Stomach (tissue), 9 donors: ENCODE results near the gene CCL7. TPM values are rescaled to one million over a fixed set of nuclear protein-coding genes. Genes with fewer than 3 reads are reported as not detected.

Experiments
- DNase-seq, 2 donors: peaks; one replicate each; pipeline versions ENCODE4 v3.0.0 to v3.0.0-alpha.2; 2013 to 2019
- H3K27ac ChIP-seq, 5 donors: fragments of 200-600 bp in 4 of 5; sonication (generic) in 4 of 5; one replicate each; pipeline ENCODE4 v1.5.1; 2013 to 2019; ENCODE audit warnings: mild to moderate bottlenecking in 1 of 5, moderate library complexity in 1 of 5
- H3K27me3 ChIP-seq, 3 donors: fragments of 200-600 bp; sonication (generic); one replicate each; pipeline ENCODE4 v1.5.1; 2017 to 2019; ENCODE audit warnings: mixed run types in 1 of 3
- H3K36me3 ChIP-seq, 4 donors: fragments of 200-600 bp; sonication (generic); 1 replicate in 3 of 4; 2 replicates in 1 of 4; pipeline ENCODE4 v1.5.1; 2016 to 2019
- H3K4me1 ChIP-seq, 4 donors: fragments of 200-600 bp; sonication (generic); one replicate each; pipeline ENCODE4 v1.5.1; 2016 to 2019
- H3K4me3 ChIP-seq, 4 donors: fragments of 200-600 bp; sonication (generic) in 3 of 4; one replicate each; pipeline ENCODE4 v1.5.1; 2016 to 2019; ENCODE audit warnings: mild to moderate bottlenecking in 1 of 4
- H3K9me3 ChIP-seq, 4 donors: fragments of 200-600 bp; sonication (generic); one replicate each; pipeline ENCODE4 v1.5.1; 2016 to 2019
- CTCF ChIP-seq, 7 experiments: fragments of 450-650 bp in 4 of 7; fragments of 200-600 bp in 3 of 7; sonication (generic) in 3 of 7; IDR thresholded peaks; one replicate each; pipeline ENCODE4 v1.5.1; 2016 to 2019; ENCODE audit warnings: antibody characterized with exemption in 7 of 7, control low read depth in 2 of 7, mild to moderate bottlenecking in 1 of 7
- EP300 ChIP-seq: sonication (generic); formaldehyde crosslinking; IDR thresholded peaks from one replicate; pipeline ENCODE4 v1.6.1; 2017; ENCODE audit warnings: antibody characterized with exemption
- POLR2A ChIP-seq, 4 donors: fragments of 450-650 bp; IDR thresholded peaks; one replicate each; pipeline ENCODE4 v1.6.1; 2016; ENCODE audit warnings: antibody characterized with exemption in 4 of 4, control low read depth in 2 of 4, mild to moderate bottlenecking in 1 of 4, moderate library complexity in 1 of 4
- POLR2AphosphoS5 ChIP-seq, 3 donors: sonication (generic); formaldehyde crosslinking; IDR thresholded peaks; one replicate each; pipeline ENCODE4 v1.6.1; 2016; ENCODE audit warnings: antibody characterized with exemption in 3 of 3
- WGBS, 5 donors: extraction: QIAGEN DNeasy Blood & Tissue Kit in 3 of 5; methylation state at CpG; one replicate each; pipeline versions ENCODE4 v1.1.5 to v1.1.7; 2013 to 2018; 5-methylcytosine and 5-hydroxymethylcytosine counted together
- intact Hi-C: fragments of 100-400 bp; cut with DNase I; formaldehyde crosslinking; loops from one replicate; pipeline ENCODE4 v1.15.1; 2023; ENCODE audit warnings: low total_unique reads
- polyA plus RNA-seq, 3 donors: library from polyadenylated mRNA; stranded (reverse); fragments of 200-250 nt; gene quantifications; one replicate each; pipeline ENCODE4 v1.2.3, GENCODE V29; 2013
- total RNA-seq, 5 donors: library from RNA; depleted of rRNA; stranded (reverse); fragments of >200 nt; gene quantifications; one replicate each; pipeline versions ENCODE4 v1.1.0 to v1.2.3, GENCODE V29; 2014 to 2016
- donor health status: healthy with polysubstance abuse.
- donor health status: Bipolar disorder and iron deficiency.
- donor health status: healthy.

Gene CCL7
- total and polyA plus RNA-seq, 8 donors, result not detected

GRCh38 chr17:34308371-34308770, 38.4 kb downstream of the CCL7 start:
- TF ChIP-seq POLR2AphosphoS5 (IDR thresholded peaks at IDR 0.05) (no peak), EP300 (no peak)
- Histone ChIP-seq H3K27me3 (peaks cover 0 to 6% (median 0%) of the 10 kb centered on the region in 3 donors), H3K36me3 (no peaks in the 10 kb centered on the region), H3K27ac (peak overlapping the region in 1 of 5 donors; percentile 44), H3K4me1 (peaks cover 0 to 16% (median 5%) of the 10 kb centered on the region in 4 donors), H3K4me3 (no peak overlapping the region), H3K9me3 (no peaks in the 10 kb centered on the region)
- DNase-seq, result no peak
- intact Hi-C loops, result no loop called here

GRCh38 chr17:34311291-34311690, 41.3 kb downstream of the CCL7 start:
- intact Hi-C loops, result no loop called here
- H3K9me3 ChIP-seq, result no peaks in the 10 kb centered on the region
- peaks cover 6 to 29% (median 11%) of the 10 kb centered on the region in 4 donors for H3K4me1 ChIP-seq
- H3K36me3 ChIP-seq, result no peaks in the 10 kb centered on the region
- no peak for DNase-seq
- TF ChIP-seq POLR2A (IDR thresholded peaks at IDR 0.05) (no peak), POLR2AphosphoS5 (IDR thresholded peaks at IDR 0.05) (no peak), CTCF (IDR thresholded peaks at IDR 0.05) (no peak), EP300 (no peak)
- 71 to 85% (median 81%) methylated on average over 7 of the region's 7 CpGs for WGBS, 5 donors
- H3K27ac ChIP-seq, result no peak overlapping the region
- H3K27me3 ChIP-seq, result peaks cover 0 to 6% (median 0%) of the 10 kb centered on the region in 3 donors
- H3K4me3 ChIP-seq, result no peak overlapping the region

GRCh38 chr17:34312080-34312479, 42.1 kb downstream of the CCL7 start:
- WGBS, 5 donors, result 35 to 51% (median 46%) methylated on average over 5 of the region's 5 CpGs
- Histone ChIP-seq H3K27ac (peak overlapping the region in 4 of 5 donors; percentile 34 to 69 (median 58)), H3K27me3 (peaks cover 0 to 6% (median 0%) of the 10 kb centered on the region in 3 donors), H3K4me3 (no peak overlapping the region), H3K4me1 (peaks cover 0 to 22% (median 11%) of the 10 kb centered on the region in 4 donors), H3K9me3 (no peaks in the 10 kb centered on the region), H3K36me3 (no peaks in the 10 kb centered on the region)
- DNase-seq, result peak in 1 of 2 donors; percentile 52
- TF ChIP-seq POLR2AphosphoS5 (IDR thresholded peaks at IDR 0.05), result peak in 1 of 3 donors; percentile 58
- TF ChIP-seq POLR2A (IDR thresholded peaks at IDR 0.05), result no peak
- intact Hi-C loops, result no loop called here

- 70 to 84% (median 82%) methylated on average over 4 of the region's 4 CpGs for WGBS, 5 donors
- H3K27me3 ChIP-seq, result peaks cover 0 to 6% (median 0%) of the 10 kb centered on the region in 3 donors
- peak overlapping the region in 4 of 5 donors; percentile 34 to 69 (median 58) for H3K27ac ChIP-seq
- TF ChIP-seq POLR2A (IDR thresholded peaks at IDR 0.05) (no peak), POLR2AphosphoS5 (IDR thresholded peaks at IDR 0.05) (no peak), EP300 (no peak), CTCF (IDR thresholded peaks at IDR 0.05) (no peak)
- peaks cover 0 to 15% (median 9%) of the 10 kb centered on the region in 4 donors for H3K4me1 ChIP-seq
- no peaks in the 10 kb centered on the region for H3K9me3 ChIP-seq
- H3K4me3 ChIP-seq, result no peak overlapping the region
- peak in 1 of 2 donors; percentile 32 for DNase-seq
- intact Hi-C loops, result no loop called here
- no peaks in the 10 kb centered on the region for H3K36me3 ChIP-seq
Measured at GRCh38 chr17:34313164-34313563, 43.1 kb downstream of the CCL7 start.

- Histone ChIP-seq H3K4me3 (no peak overlapping the region), H3K4me1 (peaks cover 0 to 17% (median 9%) of the 10 kb centered on the region in 4 donors), H3K36me3 (no peaks in the 10 kb centered on the region), H3K9me3 (no peaks in the 10 kb centered on the region), H3K27me3 (peaks cover 0 to 6% (median 0%) of the 10 kb centered on the region in 3 donors), H3K27ac (peak overlapping the region in 4 of 5 donors; percentile 34 to 69 (median 46))
- intact Hi-C loops, result no loop called here
- peak in 1 of 2 donors; percentile 52 for DNase-seq
- TF ChIP-seq POLR2AphosphoS5 (IDR thresholded peaks at IDR 0.05), result peak in 2 of 3 donors; percentile 14 to 39
- TF ChIP-seq CTCF (IDR thresholded peaks at IDR 0.05), result no peak
- TF ChIP-seq POLR2A (IDR thresholded peaks at IDR 0.05), result no peak
- no peak for TF ChIP-seq EP300
- WGBS, 5 donors, result 49 to 58% (median 55%) methylated on average over 4 of the region's 4 CpGs
Measured at GRCh38 chr17:34314279-34314678, 44.3 kb downstream of the CCL7 start.
